CD4-positive, alpha-beta T cell (primary cell): ENCODE data around the gene BRD3. TPM values are rescaled to one million over a fixed set of nuclear protein-coding genes. Genes with fewer than 3 reads are reported as not detected.

Experiments
- ATAC-seq: fragments of 200-7000 bp; cut with Tn5 transposase; one replicate; pipeline ENCODE4 v1.10.0; 2022; ENCODE audit warnings: mild to moderate bottlenecking; ENCODE audit not compliant: poor library complexity
- CTCF ChIA-PET: fragments of 350-600 bp; sonication (Branson Sonifier 250); formaldehyde crosslinking; loops from one replicate; lab custom pipeline; 2021; ENCODE audit warnings: antibody characterized with exemption, inconsistent platforms; lab: Charles Lee
- POLR2A ChIA-PET: fragments of 350-600 bp; sonication (Branson Sonifier 250); formaldehyde crosslinking; loops from one replicate; lab custom pipeline; 2021; ENCODE audit warnings: antibody characterized with exemption, inconsistent platforms; lab: Charles Lee
- DNase-seq, 14 experiments: peaks; one replicate each; pipeline ENCODE4 v3.0.0-alpha.2; 2013 to 2020; ENCODE audit warnings: mixed read lengths in 2 of 14
- H3K27ac ChIP-seq, 2 donors: one replicate each; pipeline versions ENCODE4 v1.5.1 to v1.7.0; 2013; ENCODE audit warnings: low read length in 2 of 2, low read depth in 1 of 2, mild to moderate bottlenecking in 1 of 2
- H3K27me3 ChIP-seq, 2 experiments: 1 replicate in 1 of 2; 2 replicates in 1 of 2; pipeline versions ENCODE4 v1.6.1 to v1.7.0; 2013; ENCODE audit warnings: low read length in 2 of 2, control low read depth in 1 of 2, mild to moderate bottlenecking in 1 of 2, moderate library complexity in 1 of 2; ENCODE audit not compliant: insufficient read depth in 2 of 2, control insufficient read depth in 1 of 2
- H3K36me3 ChIP-seq: one replicate; pipeline ENCODE4 v1.6.1; 2013; ENCODE audit warnings: low read length, control low read depth; ENCODE audit not compliant: insufficient read depth
- H3K4me1 ChIP-seq: one replicate; pipeline ENCODE4 v1.6.1; 2013; ENCODE audit warnings: low read length, control low read depth; ENCODE audit not compliant: insufficient read depth
- H3K4me3 ChIP-seq: one replicate; pipeline ENCODE4 v1.5.1; 2013; ENCODE audit warnings: mild to moderate bottlenecking, low read length, moderate library complexity
- H3K9me3 ChIP-seq, 2 experiments: 1 replicate in 1 of 2; 2 replicates in 1 of 2; pipeline versions ENCODE4 v1.6.1 to v1.7.0; 2013; ENCODE audit warnings: low read length in 2 of 2, mild to moderate bottlenecking in 2 of 2, control low read depth in 1 of 2, moderate library complexity in 1 of 2; ENCODE audit not compliant: control insufficient read depth in 1 of 2, insufficient read depth in 1 of 2
- H3K27ac Mint-ChIP-seq: one replicate; pipeline ENCODE4 v1.8.0; 2020; ENCODE audit warnings: mixed read lengths
- H3K27me3 Mint-ChIP-seq: one replicate; pipeline ENCODE4 v1.8.0; 2021; ENCODE audit warnings: mixed read lengths
- H3K36me3 Mint-ChIP-seq: one replicate; pipeline ENCODE4 v1.8.0; 2021; ENCODE audit warnings: low read depth, mixed read lengths
- H3K4me1 Mint-ChIP-seq: one replicate; pipeline ENCODE4 v1.8.0; 2021; ENCODE audit warnings: low read depth, mixed read lengths
- H3K4me3 Mint-ChIP-seq: one replicate; pipeline ENCODE4 v1.8.0; 2020; ENCODE audit warnings: mild to moderate bottlenecking, mixed read lengths
- H3K9me3 Mint-ChIP-seq: one replicate; pipeline ENCODE4 v1.8.0; 2020; ENCODE audit warnings: mixed read lengths
- CTCF ChIP-seq: fragments of 200-600 bp; IDR thresholded peaks from one replicate; pipeline ENCODE4 v1.8.0; 2022; ENCODE audit warnings: antibody characterized with exemption, mild to moderate bottlenecking
- intact Hi-C, 2 experiments: fragments of 100-400 bp; cut with DNase I in 1 of 2; cut with micrococcal nuclease in 1 of 2; formaldehyde crosslinking; loops; one replicate each; pipeline versions ENCODE4 v1.15.1 to v1.9.0; 2023 to 2025; cut with DNase I, micrococcal nuclease
- total RNA-seq, 174 experiments: library from RNA in 2 of 174; stranded (reverse) in 2 of 174; gene quantifications; one replicate each; pipeline ENCODE4 v1.2.3 and lab custom pipeline; 2021 to 2026

The BRD3 gene
- total RNA-seq, 2 experiments from 2014 or later: 26.7 to 29.0 TPM

- POLR2A ChIA-PET: no interaction called here
- H3K4me1 Mint-ChIP-seq: peaks cover 57% of the 10 kb centered on the region
- intact Hi-C loops: loop anchor here in 1 of 2 experiments (10.0 kb wide), 1 partner anchor 1844 kb away; the partner anchor contains the start of gene CAMSAP1
These were observed 6.7 kb downstream of the BRD3 start for GRCh38 chr9:134061019-134061687.

GRCh38 chr9:134060546-134060945, 7.3 kb downstream of the BRD3 start:
- H3K4me1 Mint-ChIP-seq: peaks cover 51% of the 10 kb centered on the region
- TF ChIP-seq CTCF: no peak
- H3K4me3 ChIP-seq: no peak overlapping the region
- DNase-seq: no peak
- intact Hi-C loops: loop anchor here in 1 of 2 experiments (10.0 kb wide), 1 partner anchor 1844 kb away; the partner anchor contains the start of gene CAMSAP1
- ChIA-PET CTCF (no interaction called here), POLR2A (no interaction called here)
- H3K27ac ChIP-seq: no peak overlapping the region
- H3K27me3 Mint-ChIP-seq: no peaks in the 10 kb centered on the region
- no peak for ATAC-seq
- peak overlapping the region; percentile 45 for H3K4me3 Mint-ChIP-seq
- no peaks in the 10 kb centered on the region for H3K27me3 ChIP-seq
- peaks cover 82% of the 10 kb centered on the region for H3K4me1 ChIP-seq
- peaks cover under 1% of the 10 kb centered on the region for H3K36me3 Mint-ChIP-seq
- H3K36me3 ChIP-seq: peaks cover 10% of the 10 kb centered on the region
- H3K9me3 ChIP-seq: no peaks in the 10 kb centered on the region
- H3K9me3 Mint-ChIP-seq: no peaks in the 10 kb centered on the region
- peak overlapping the region; percentile 30 for H3K27ac Mint-ChIP-seq

More at GRCh38 chr9:134061019-134061687, 6.7 kb downstream of the BRD3 start:
- H3K27me3 Mint-ChIP-seq: no peaks in the 10 kb centered on the region
- TF ChIP-seq CTCF: no peak
- no peaks in the 10 kb centered on the region for H3K9me3 Mint-ChIP-seq
- ATAC-seq (no peak), DNase-seq (peak in 1 of 14 experiments; percentile 12)
- Histone ChIP-seq H3K4me1 (peaks cover 85% of the 10 kb centered on the region), H3K27me3 (no peaks in the 10 kb centered on the region), H3K27ac (no peak overlapping the region), H3K4me3 (no peak overlapping the region), H3K9me3 (no peaks in the 10 kb centered on the region), H3K36me3 (peaks cover 8% of the 10 kb centered on the region)
- H3K27ac Mint-ChIP-seq: no peak overlapping the region
- CTCF ChIA-PET: no interaction called here
- peaks cover 7% of the 10 kb centered on the region for H3K36me3 Mint-ChIP-seq
- H3K4me3 Mint-ChIP-seq: no peak overlapping the region

GRCh38 chr9:134059661-134060395, 8.0 kb downstream of the BRD3 start:
- Histone ChIP-seq H3K27ac (no peak overlapping the region), H3K36me3 (peaks cover 10% of the 10 kb centered on the region), H3K27me3 (no peaks in the 10 kb centered on the region), H3K4me3 (no peak overlapping the region), H3K9me3 (no peaks in the 10 kb centered on the region), H3K4me1 (peaks cover 79% of the 10 kb centered on the region)
- H3K4me3 Mint-ChIP-seq: peak overlapping the region; percentile 45
- H3K4me1 Mint-ChIP-seq: peaks cover 44% of the 10 kb centered on the region
- intact Hi-C loops: loop anchor here in 1 of 2 experiments (10.0 kb wide), 1 partner anchor 1845 kb away; the partner anchor contains the start of gene CAMSAP1
- ChIA-PET POLR2A (no interaction called here), CTCF (no interaction called here)
- ATAC-seq (no peak), DNase-seq (peak in 3 of 14 experiments; percentile 13 to 69 (median 66))
- TF ChIP-seq CTCF: no peak
- no peaks in the 10 kb centered on the region for H3K27me3 Mint-ChIP-seq
- H3K36me3 Mint-ChIP-seq: no peaks in the 10 kb centered on the region
- H3K27ac Mint-ChIP-seq: peak overlapping the region; percentile 30
- no peaks in the 10 kb centered on the region for H3K9me3 Mint-ChIP-seq
